ENCODE data around the gene BGN. TPM values are rescaled to one million over a fixed set of nuclear protein-coding genes. Genes with fewer than 3 reads are reported as not detected.

BGN gene
- total and polyA plus RNA-seq, 12 donors, result 38.7 to 202 (median 68.0) TPM

DNA sequence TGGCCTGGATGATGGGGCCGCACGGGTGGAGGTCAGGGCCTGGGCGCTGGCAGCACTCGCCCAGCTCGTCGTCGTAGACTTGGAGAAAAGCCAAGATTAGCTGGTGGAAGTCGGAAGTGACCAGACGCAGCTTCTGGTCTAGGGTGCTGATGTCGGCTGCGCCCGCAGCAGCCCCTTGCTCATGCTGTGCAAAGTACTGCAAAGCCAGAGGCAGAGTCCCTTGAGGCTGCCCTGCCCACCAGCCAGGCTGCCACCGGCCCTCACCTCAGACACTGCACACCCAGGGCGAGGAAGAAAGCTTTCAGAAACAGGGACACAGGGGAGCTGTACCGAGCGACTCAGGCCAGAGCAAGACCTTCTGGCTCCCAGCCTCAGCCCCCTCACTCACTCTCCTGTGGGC, 39.2 kb upstream of the BGN start:
- TF ChIP-seq, protein P1, sequence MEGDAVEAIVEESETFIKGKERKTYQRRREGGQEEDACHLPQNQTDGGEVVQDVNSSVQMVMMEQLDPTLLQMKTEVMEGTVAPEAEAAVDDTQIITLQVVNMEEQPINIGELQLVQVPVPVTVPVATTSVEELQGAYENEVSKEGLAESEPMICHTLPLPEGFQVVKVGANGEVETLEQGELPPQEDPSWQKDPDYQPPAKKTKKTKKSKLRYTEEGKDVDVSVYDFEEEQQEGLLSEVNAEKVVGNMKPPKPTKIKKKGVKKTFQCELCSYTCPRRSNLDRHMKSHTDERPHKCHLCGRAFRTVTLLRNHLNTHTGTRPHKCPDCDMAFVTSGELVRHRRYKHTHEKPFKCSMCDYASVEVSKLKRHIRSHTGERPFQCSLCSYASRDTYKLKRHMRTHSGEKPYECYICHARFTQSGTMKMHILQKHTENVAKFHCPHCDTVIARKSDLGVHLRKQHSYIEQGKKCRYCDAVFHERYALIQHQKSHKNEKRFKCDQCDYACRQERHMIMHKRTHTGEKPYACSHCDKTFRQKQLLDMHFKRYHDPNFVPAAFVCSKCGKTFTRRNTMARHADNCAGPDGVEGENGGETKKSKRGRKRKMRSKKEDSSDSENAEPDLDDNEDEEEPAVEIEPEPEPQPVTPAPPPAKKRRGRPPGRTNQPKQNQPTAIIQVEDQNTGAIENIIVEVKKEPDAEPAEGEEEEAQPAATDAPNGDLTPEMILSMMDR (IDR thresholded peaks at IDR 0.05), result no peak
- H3K4me1 ChIP-seq, result peaks cover 0 to 9% (median 0%) of the 10 kb centered on the region in 9 donors
- no peak for DNase-seq
- no peak overlapping the region for H3K27ac ChIP-seq
- H3K4me3 ChIP-seq, result no peak overlapping the region
- H3K36me3 ChIP-seq, result peaks cover 0 to 53% (median 0%) of the 10 kb centered on the region in 9 donors
- no peak for ATAC-seq
- 82 to 86% methylated on average over 8 to 16 of the region's 16 CpGs for WGBS, 2 donors
- intact Hi-C loops (cut with DNase I), result loop anchor here in 1 of 10 donors (10.0 kb wide), 1 partner anchor 49 kb away; no protein-coding TSS in a partner anchor
- H3K9me3 ChIP-seq, result no peaks in the 10 kb centered on the region
- H3K27me3 ChIP-seq, result peaks cover 0 to 9% (median 0%) of the 10 kb centered on the region in 7 donors

DNA sequence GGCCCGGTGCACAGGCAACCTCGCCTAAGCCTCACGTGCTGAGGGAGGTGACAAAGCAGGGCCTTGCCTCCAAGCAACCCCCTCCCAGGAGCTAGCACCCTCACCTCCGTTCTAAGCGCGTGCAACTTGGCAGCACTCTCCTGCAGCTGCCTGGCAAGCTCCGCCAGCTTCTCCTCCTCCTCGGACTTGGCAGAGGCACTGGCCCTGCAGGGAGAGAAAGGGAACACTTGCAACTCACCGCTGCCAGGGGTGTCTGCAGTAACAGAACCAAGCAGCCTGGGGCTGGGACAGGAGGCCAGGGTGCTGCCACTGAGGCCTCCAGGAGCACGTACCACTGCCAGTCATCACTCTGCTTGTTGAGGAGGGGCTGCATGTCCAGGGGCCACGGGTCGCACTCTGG, 38.6 kb upstream of the BGN start:
- Histone ChIP-seq H3K9me3 (no peaks in the 10 kb centered on the region), H3K27ac (no peak overlapping the region), H3K27me3 (peaks cover 0 to 9% (median 0%) of the 10 kb centered on the region in 7 donors), H3K4me3 (no peak overlapping the region), H3K4me1 (peaks cover 0 to 9% (median 0%) of the 10 kb centered on the region in 9 donors), H3K36me3 (peaks cover 0 to 51% (median 0%) of the 10 kb centered on the region in 9 donors)
- DNase-seq (peak; percentile 36 to 55), ATAC-seq (peak in 7 of 8 donors; percentile 61 to 89 (median 78))
- WGBS, 2 donors, result 45 to 70% methylated on average over 10 to 12 of the region's 12 CpGs
- intact Hi-C loops (cut with DNase I), result loop anchor here in 1 of 10 donors (10.0 kb wide), 1 partner anchor 49 kb away; no protein-coding TSS in a partner anchor
- TF ChIP-seq, protein P1 (IDR thresholded peaks at IDR 0.05), result no peak

DNA sequence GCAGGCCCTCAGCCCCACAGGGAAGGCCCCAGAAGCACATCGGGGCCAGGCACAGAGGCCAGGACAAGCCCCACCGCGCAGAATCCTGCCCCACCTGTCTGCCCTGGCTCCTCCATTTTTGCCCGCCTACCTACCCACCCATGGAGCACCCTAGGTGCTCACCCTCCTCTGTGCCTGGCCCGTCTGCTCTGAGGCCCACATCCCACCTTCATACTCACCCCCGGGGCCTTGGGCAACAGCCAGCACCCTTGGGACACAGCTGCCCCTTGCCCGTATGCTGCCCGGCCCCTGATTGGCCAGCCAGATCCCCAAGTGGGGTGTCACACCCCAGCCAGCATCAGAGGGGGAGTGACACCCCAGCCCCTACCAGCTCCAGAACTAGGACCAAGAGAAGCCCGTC, 38.1 kb upstream of the BGN start:
- intact Hi-C loops (cut with DNase I), result loop anchor here in 1 of 10 donors (10.0 kb wide), 1 partner anchor 48 kb away; no protein-coding TSS in a partner anchor
- peak in 1 of 2 donors; percentile 5 for DNase-seq

DNA sequence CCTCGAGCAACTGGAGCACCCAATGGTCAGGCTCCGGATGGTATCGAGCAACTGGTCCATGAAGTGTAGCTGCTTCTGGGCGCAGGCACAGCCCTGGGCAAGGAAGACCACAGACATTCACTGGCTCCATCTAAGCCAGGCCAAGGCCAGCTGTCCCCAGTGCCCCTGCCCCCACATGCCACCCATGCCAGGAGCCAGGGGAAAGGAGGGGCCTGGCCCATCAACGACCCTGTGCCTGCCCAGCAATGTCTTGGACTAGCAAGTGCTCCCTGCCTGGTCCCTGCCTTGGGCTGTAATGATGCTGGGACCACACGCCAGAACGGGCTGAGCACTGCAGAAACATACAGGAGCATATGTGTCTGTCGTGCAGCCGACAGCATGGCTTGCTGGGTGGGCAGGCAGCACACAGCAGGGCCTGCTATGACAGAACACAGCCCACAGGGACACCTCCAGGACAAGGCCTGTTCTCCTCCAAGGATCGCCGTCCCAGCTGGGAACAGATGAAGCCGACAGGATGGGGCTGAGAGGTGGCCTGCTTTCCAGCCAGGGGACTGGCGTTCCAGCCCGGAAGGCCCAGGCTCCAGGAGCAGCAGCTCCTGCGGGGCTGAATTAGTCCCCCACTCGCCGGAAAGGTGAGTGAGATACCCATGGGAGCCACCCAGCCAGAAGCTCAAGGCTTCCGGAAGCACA, 37.5 kb upstream of the BGN start:
- H3K36me3 ChIP-seq, result peaks cover 0 to 59% (median 0%) of the 10 kb centered on the region in 9 donors
- DNase-seq (no peak), ATAC-seq (no peak)
- H3K9me3 ChIP-seq, result no peaks in the 10 kb centered on the region
- intact Hi-C loops (cut with DNase I), result loop anchor here in 1 of 10 donors (10.0 kb wide), 1 partner anchor 48 kb away; no protein-coding TSS in a partner anchor
- WGBS, 2 donors, result 90 to 93% methylated on average over 18 of the region's 18 CpGs
- H3K4me1 ChIP-seq, result peaks cover 0 to 9% (median 0%) of the 10 kb centered on the region in 9 donors
- no peak overlapping the region for H3K4me3 ChIP-seq
- H3K27me3 ChIP-seq, result peaks cover 0 to 9% (median 0%) of the 10 kb centered on the region in 7 donors
- TF ChIP-seq, protein P1 (IDR thresholded peaks at IDR 0.05), result no peak
- no peak overlapping the region for H3K27ac ChIP-seq

More for the DNA sequence above, 38.1 kb upstream of the BGN start:
- Histone ChIP-seq H3K9me3 (no peaks in the 10 kb centered on the region), H3K27ac (no peak overlapping the region), H3K36me3 (peaks cover 0 to 54% (median 0%) of the 10 kb centered on the region in 9 donors), H3K27me3 (peaks cover 0 to 9% (median 0%) of the 10 kb centered on the region in 7 donors), H3K4me1 (peaks cover 0 to 9% (median 0%) of the 10 kb centered on the region in 9 donors), H3K4me3 (no peak overlapping the region)
- TF ChIP-seq, protein P1 (IDR thresholded peaks at IDR 0.05), result no peak
- peak in 1 of 8 donors; percentile 23 for ATAC-seq
- 87 to 98% methylated on average over 5 to 9 of the region's 9 CpGs for WGBS, 2 donors
